HFFc6 (cell line): ENCODE measurements around the gene VWA3B. TPM values are rescaled to one million over a fixed set of nuclear protein-coding genes. Genes with fewer than 3 reads are reported as not detected.

Experiments used
- DNase-seq: peaks from one replicate; pipeline ENCODE4 v3.0.0-alpha.2; 2018
- H3K27ac Mint-ChIP-seq: 2 replicates; pipeline ENCODE4 v1.8.0; 2020; ENCODE audit warnings: mild to moderate bottlenecking, mixed read lengths
- H3K27me3 Mint-ChIP-seq: 2 replicates; pipeline ENCODE4 v1.8.0; 2021; ENCODE audit warnings: mild to moderate bottlenecking, moderate library complexity, mixed read lengths; ENCODE audit not compliant: insufficient read depth
- H3K36me3 Mint-ChIP-seq: 2 replicates; pipeline ENCODE4 v1.8.0; 2021; ENCODE audit warnings: low read depth, mixed read lengths
- H3K4me1 Mint-ChIP-seq: 2 replicates; pipeline ENCODE4 v1.8.0; 2020; ENCODE audit warnings: low read depth, mixed read lengths
- H3K4me3 Mint-ChIP-seq: 2 replicates; pipeline ENCODE4 v1.8.0; 2020; ENCODE audit warnings: mild to moderate bottlenecking, moderate library complexity, mixed read lengths
- H3K9me3 Mint-ChIP-seq: 2 replicates; pipeline ENCODE4 v1.8.0; 2020; ENCODE audit warnings: mild to moderate bottlenecking, mixed read lengths
- CTCF ChIP-seq: fragments of 200-600 bp; sonication (generic); IDR thresholded peaks from 2 replicates; pipeline ENCODE4 v1.5.0; 2021; ENCODE audit warnings: antibody characterized with exemption, mild to moderate bottlenecking
- total RNA-seq, 6 experiments: library from RNA; stranded (reverse); fragmentation: NEBNext Ultra II Directional; extraction: Animal tissue kit (Norgen Biotek cat#: 25700); gene quantifications; 2 replicates in 1 of 6; 3 replicates in 5 of 6; pipeline ENCODE4 v1.2.3, GENCODE V29; 2021

Gene VWA3B
- total RNA-seq, 6 experiments from 2014 or later, result not detected

- no peaks in the 10 kb centered on the region for H3K36me3 Mint-ChIP-seq
- no peak for DNase-seq
- no peaks in the 10 kb centered on the region for H3K9me3 Mint-ChIP-seq
- peaks cover 18% of the 10 kb centered on the region for H3K27me3 Mint-ChIP-seq
- no peaks in the 10 kb centered on the region for H3K4me1 Mint-ChIP-seq
- H3K27ac Mint-ChIP-seq, result no peak overlapping the region
- TF ChIP-seq CTCF, result no peak
- H3K4me3 Mint-ChIP-seq, result no peak overlapping the region
These were observed 104.9 kb downstream of the VWA3B start for GRCh38 chr2:98191883-98192282.

- DNase-seq, result no peak
- Mint-ChIP-seq H3K27ac (no peak overlapping the region), H3K4me1 (no peaks in the 10 kb centered on the region), H3K36me3 (no peaks in the 10 kb centered on the region), H3K9me3 (no peaks in the 10 kb centered on the region), H3K27me3 (peaks cover 5% of the 10 kb centered on the region), H3K4me3 (no peak overlapping the region)
- TF ChIP-seq CTCF, result no peak
These were observed 114.6 kb downstream of the VWA3B start for GRCh38 chr2:98201576-98201975.

GRCh38 chr2:98205889-98206288 lies 118.9 kb downstream of the VWA3B start:
- Mint-ChIP-seq H3K27ac (no peak overlapping the region), H3K27me3 (peaks cover 8% of the 10 kb centered on the region), H3K9me3 (no peaks in the 10 kb centered on the region), H3K4me1 (no peaks in the 10 kb centered on the region; the same call in 1 of the 2 replicates), H3K4me3 (no peak overlapping the region), H3K36me3 (no peaks in the 10 kb centered on the region)
- DNase-seq, result no peak
- no peak for TF ChIP-seq CTCF

GRCh38 chr2:98212092-98213000 lies 125.4 kb downstream of the VWA3B start:
- no peak for TF ChIP-seq CTCF
- H3K36me3 Mint-ChIP-seq, result no peaks in the 10 kb centered on the region; the same call in 1 of the 2 replicates
- no peaks in the 10 kb centered on the region for H3K9me3 Mint-ChIP-seq
- H3K27ac Mint-ChIP-seq, result no peak overlapping the region
- no peaks in the 10 kb centered on the region; the same call in 1 of the 2 replicates for H3K4me1 Mint-ChIP-seq
- H3K27me3 Mint-ChIP-seq, result peaks cover 48% of the 10 kb centered on the region
- no peak overlapping the region for H3K4me3 Mint-ChIP-seq
- DNase-seq, result no peak

- TF ChIP-seq CTCF, result no peak
- Mint-ChIP-seq H3K9me3 (peaks cover 9% of the 10 kb centered on the region), H3K4me3 (no peak overlapping the region), H3K27ac (no peak overlapping the region), H3K36me3 (peaks cover 7% of the 10 kb centered on the region), H3K4me1 (no peaks in the 10 kb centered on the region; the same call in 1 of the 2 replicates), H3K27me3 (peaks cover 55% of the 10 kb centered on the region)
- DNase-seq, result no peak
These were observed 129.6 kb downstream of the VWA3B start for GRCh38 chr2:98216616-98217015.
